ENCODE data around the gene TYSND1. TPM values are rescaled to one million over a fixed set of nuclear protein-coding genes. Genes with fewer than 3 reads are reported as not detected.
A peak's percentile ranks its signal among the peaks of the same experiment; 100 is the strongest.

Gene TYSND1
- total and polyA plus RNA-seq, 2 of the 13 experiments (the other 11 are each of a cell fraction or from before 2014, with no cell fraction given): 3.3 to 8.9 TPM

DNA sequence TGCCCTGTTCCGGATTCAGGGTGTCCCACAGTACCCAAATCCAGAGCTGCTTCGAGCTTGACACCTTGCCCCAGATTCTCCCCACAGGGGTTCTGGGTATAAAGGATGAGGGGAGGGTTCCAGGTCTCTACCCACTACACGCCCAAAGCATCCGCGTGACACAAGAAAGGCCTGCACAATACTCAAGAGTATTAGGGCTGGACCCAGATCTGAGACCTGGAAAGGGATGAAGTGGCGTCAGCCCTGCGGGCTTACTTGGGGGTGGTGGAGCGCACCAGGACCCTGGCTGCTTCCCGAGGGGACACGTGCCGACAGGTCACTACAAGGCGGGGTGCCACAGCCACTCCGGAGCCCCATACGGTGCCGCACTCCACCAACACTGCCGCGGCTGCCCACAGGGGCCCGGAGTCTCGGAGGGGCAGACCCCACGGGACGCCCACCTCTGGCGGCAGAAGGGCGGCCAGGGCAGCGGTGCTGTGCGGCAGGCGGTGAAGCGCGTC is 1.3 kb downstream of the TYSND1 start:
- Histone ChIP-seq H3K79me2 (ENCODE audit: insufficient read depth, low read length) (peaks cover 10% of the 10 kb centered on the region), H3K9ac (ENCODE audit: insufficient read depth, low read depth, low read length) (peak overlapping the region; percentile 82), H3K36me3 (replicated peaks in 1 of 2; ENCODE audit: control insufficient read depth in 1 of 2, insufficient read depth in 2 of 2, low read length in 2 of 2) (peaks cover 0 to 15% of the 10 kb centered on the region in 2 experiments; a peak in 2 of 5 replicates), H3K4me2 (ENCODE audit: low read depth, low read length) (peak overlapping the region; percentile 81), H4K20me1 (ENCODE audit: insufficient read depth, low read length) (no peaks in the 10 kb centered on the region), H3K4me1 (ENCODE audit: insufficient read depth, low read length) (peaks cover 24% of the 10 kb centered on the region), H3K27me3 (ENCODE audit: control insufficient read depth in 1 of 2, insufficient read depth in 2 of 2, low read length in 2 of 2) (no peaks in the 10 kb centered on the region), H3K9me3 (ENCODE audit: low read length) (no peaks in the 10 kb centered on the region), H3K4me3 (replicated peaks in 1 of 3; ENCODE audit: insufficient read depth in 1 of 3, low read depth in 2 of 3, low read length in 3 of 3) (peak overlapping the region; percentile 66 to 92 (median 77)), H3K27ac (ENCODE audit: extremely low read length, insufficient read depth, low read length) (peak overlapping the region; percentile 81), H2AFZ (ENCODE audit: low read length) (no peak overlapping the region)
- ATAC-seq (peak; percentile 9), FAIRE-seq (no peak), DNase-seq (ENCODE audit: low spot score) (no peak)
- CTCF ChIA-PET (ENCODE audit: low intra/inter-chr PET ratio, low total read pairs): interaction anchor here (1.9 kb wide), 1 partner anchor 30 kb away, joined by 18 read pairs; no protein-coding TSS in a partner anchor
- in situ Hi-C loops (cut with HindIII; ENCODE audit: extremely low pct_ligation_motif_present, low pct_unique_long_range_greater_than_20kb): no loop called here
- peak; percentile 28 for TF ChIP-seq AGO2 (optimal IDR thresholded peaks at IDR 0.05; ENCODE audit: low read depth, low read length)
- TF ChIP-seq U2AF1 (optimal IDR thresholded peaks at IDR 0.05; ENCODE audit: low read depth, low read length): peak; percentile 9
- TF ChIP-seq FOXA1 (IDR thresholded peaks at IDR 0.05): no peak
- TF ChIP-seq FOXA1 (CRISPR knock-in tag; IDR thresholded peaks at IDR 0.05): peak; percentile 10; the same call in 1 of the 2 replicates
- TF ChIP-seq CHCHD3 (CRISPR knock-in tag; IDR thresholded peaks at IDR 0.05): 0 out of 2 replicates have a peak, but pooled peaks have one; percentile 32
- no peak for TF ChIP-seq SRY (CRISPR knock-in tag; IDR thresholded peaks at IDR 0.05)
- peak; percentile 14; the same call in 1 of the 2 replicates for TF ChIP-seq TOPORS (CRISPR knock-in tag; IDR thresholded peaks at IDR 0.05)
- TF ChIP-seq, protein P1, sequence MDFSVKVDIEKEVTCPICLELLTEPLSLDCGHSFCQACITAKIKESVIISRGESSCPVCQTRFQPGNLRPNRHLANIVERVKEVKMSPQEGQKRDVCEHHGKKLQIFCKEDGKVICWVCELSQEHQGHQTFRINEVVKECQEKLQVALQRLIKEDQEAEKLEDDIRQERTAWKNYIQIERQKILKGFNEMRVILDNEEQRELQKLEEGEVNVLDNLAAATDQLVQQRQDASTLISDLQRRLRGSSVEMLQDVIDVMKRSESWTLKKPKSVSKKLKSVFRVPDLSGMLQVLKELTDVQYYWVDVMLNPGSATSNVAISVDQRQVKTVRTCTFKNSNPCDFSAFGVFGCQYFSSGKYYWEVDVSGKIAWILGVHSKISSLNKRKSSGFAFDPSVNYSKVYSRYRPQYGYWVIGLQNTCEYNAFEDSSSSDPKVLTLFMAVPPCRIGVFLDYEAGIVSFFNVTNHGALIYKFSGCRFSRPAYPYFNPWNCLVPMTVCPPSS (IDR thresholded peaks at IDR 0.05): no peak
- TF ChIP-seq, protein P2, sequence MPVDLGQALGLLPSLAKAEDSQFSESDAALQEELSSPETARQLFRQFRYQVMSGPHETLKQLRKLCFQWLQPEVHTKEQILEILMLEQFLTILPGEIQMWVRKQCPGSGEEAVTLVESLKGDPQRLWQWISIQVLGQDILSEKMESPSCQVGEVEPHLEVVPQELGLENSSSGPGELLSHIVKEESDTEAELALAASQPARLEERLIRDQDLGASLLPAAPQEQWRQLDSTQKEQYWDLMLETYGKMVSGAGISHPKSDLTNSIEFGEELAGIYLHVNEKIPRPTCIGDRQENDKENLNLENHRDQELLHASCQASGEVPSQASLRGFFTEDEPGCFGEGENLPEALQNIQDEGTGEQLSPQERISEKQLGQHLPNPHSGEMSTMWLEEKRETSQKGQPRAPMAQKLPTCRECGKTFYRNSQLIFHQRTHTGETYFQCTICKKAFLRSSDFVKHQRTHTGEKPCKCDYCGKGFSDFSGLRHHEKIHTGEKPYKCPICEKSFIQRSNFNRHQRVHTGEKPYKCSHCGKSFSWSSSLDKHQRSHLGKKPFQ (CRISPR knock-in tag; IDR thresholded peaks at IDR 0.05; ENCODE audit: insufficient replicate concordance): peak; percentile 20
- POLR2A ChIA-PET: interaction anchor here (1.7 to 4.3 kb wide), 8 partner anchors 13 to 260 kb away, joined by 9 to 109 read pairs (median 26); partner anchors contain the start of genes AIFM2 and SAR1A
- 100% methylated on average over 1 of the region's 28 CpGs for WGBS (ENCODE audit: low lambda C conversion rate)
- no TSS peak for BruUV-seq (replicated peaks)
- intact Hi-C loops (cut with micrococcal nuclease; ENCODE audit: unreplicated experiment): loop anchor here (1.0 kb wide), 1 partner anchor 29 kb away; no protein-coding TSS in a partner anchor

Measured in HepG2 (cell line).